Tibial artery (tissue), 4 donors: ENCODE measurements around the gene TUBA8.
"Not testable (repeated sequence)": the region's sequence is repeated elsewhere in the genome, so short reads cannot be mapped to it uniquely, and the experiment has no call there.

Source experiments
- DNase-seq, 2 donors: peaks; one replicate each; pipeline ENCODE4 v3.0.0-alpha.2; 2019
- H3K27ac ChIP-seq, 2 donors: fragments of 200-600 bp; sonication (generic) in 1 of 2; 1 replicate in 1 of 2; 2 replicates in 1 of 2; pipeline ENCODE4 v1.5.1; 2018 to 2019; ENCODE audit warnings: mild to moderate bottlenecking in 1 of 2
- H3K27me3 ChIP-seq, 2 donors: fragments of 200-600 bp; sonication (generic) in 1 of 2; one replicate each; pipeline versions ENCODE4 v1.5.1 to v1.6.0; 2016 to 2019
- H3K36me3 ChIP-seq, 3 donors: fragments of 200-600 bp; sonication (generic) in 2 of 3; one replicate each; pipeline ENCODE4 v1.5.1; 2016 to 2019; ENCODE audit warnings: mild to moderate bottlenecking in 2 of 3
- H3K4me1 ChIP-seq, 4 donors: fragments of 200-600 bp; sonication (generic) in 2 of 4; 1 replicate in 3 of 4; 2 replicates in 1 of 4; pipeline ENCODE4 v1.5.1; 2016 to 2019
- H3K4me3 ChIP-seq, 2 donors: fragments of 200-600 bp; sonication (generic) in 1 of 2; 1 replicate in 1 of 2; 2 replicates in 1 of 2; pipeline ENCODE4 v1.5.1; 2018 to 2019; ENCODE audit warnings: mild to moderate bottlenecking in 2 of 2
- H3K9me3 ChIP-seq, 3 donors: fragments of 200-600 bp; sonication (generic) in 1 of 3; one replicate each; pipeline ENCODE4 v1.5.1; 2016 to 2019
- CTCF ChIP-seq, 2 experiments: fragments of 200-600 bp in 1 of 2; fragments of 450-650 bp in 1 of 2; IDR thresholded peaks; one replicate each; pipeline ENCODE4 v1.5.1; 2017 to 2019; ENCODE audit warnings: antibody characterized with exemption in 2 of 2, mild to moderate bottlenecking in 1 of 2, moderate library complexity in 1 of 2
- intact Hi-C: fragments of 100-400 bp; cut with DNase I; formaldehyde crosslinking; loops from one replicate; pipeline ENCODE4 v1.15.0; 2023; ENCODE audit warnings: low total_unique reads

TUBA8 gene

GRCh38 chr22:18119409-18120110 lies 9.0 kb downstream of the TUBA8 start:
- TF ChIP-seq CTCF (IDR thresholded peaks at IDR 0.05) = no peak
- no peak for DNase-seq
- Histone ChIP-seq H3K4me3 (no peak overlapping the region), H3K27me3 (no peaks in the 10 kb centered on the region), H3K27ac (no peak overlapping the region), H3K9me3 (no peaks in the 10 kb centered on the region), H3K36me3 (peaks cover 0 to 4% (median 0%) of the 10 kb centered on the region in 3 donors), H3K4me1 (peaks cover 0 to 16% (median 6%) of the 10 kb centered on the region in 4 donors)
- intact Hi-C loops = no loop called here

- Histone ChIP-seq H3K27me3 (no peaks in the 10 kb centered on the region), H3K9me3 (no peaks in the 10 kb centered on the region), H3K27ac (no peak overlapping the region), H3K4me3 (no peak overlapping the region), H3K36me3 (peaks cover 0 to 4% (median 0%) of the 10 kb centered on the region in 3 donors), H3K4me1 (peaks cover 0 to 10% (median 6%) of the 10 kb centered on the region in 4 donors)
- no peak for DNase-seq
- intact Hi-C loops = no loop called here
- TF ChIP-seq CTCF (IDR thresholded peaks at IDR 0.05) = no peak
Observed at GRCh38 chr22:18120857-18121256, 10.2 kb downstream of the TUBA8 start.

GRCh38 chr22:18121506-18121905 lies 10.9 kb downstream of the TUBA8 start:
- Histone ChIP-seq H3K36me3 (peaks cover 0 to 9% (median 3%) of the 10 kb centered on the region in 3 donors), H3K4me1 (peaks cover 0 to 10% (median 6%) of the 10 kb centered on the region in 4 donors), H3K4me3 (no peak overlapping the region), H3K27ac (no peak overlapping the region), H3K27me3 (no peaks in the 10 kb centered on the region), H3K9me3 (no peaks in the 10 kb centered on the region)
- DNase-seq = no peak
- TF ChIP-seq CTCF (IDR thresholded peaks at IDR 0.05) = no peak
- intact Hi-C loops = no loop called here

- Histone ChIP-seq H3K9me3 (no peaks in the 10 kb centered on the region), H3K4me3 (no peak overlapping the region), H3K27ac (no peak overlapping the region), H3K36me3 (peaks cover 0 to 14% (median 8%) of the 10 kb centered on the region in 3 donors), H3K4me1 (peaks cover 0 to 10% (median 6%) of the 10 kb centered on the region in 4 donors), H3K27me3 (no peaks in the 10 kb centered on the region)
- DNase-seq = no peak
- intact Hi-C loops = no loop called here
- TF ChIP-seq CTCF (IDR thresholded peaks at IDR 0.05) = no peak
Observed at GRCh38 chr22:18121954-18122554, 11.4 kb downstream of the TUBA8 start.

GRCh38 chr22:18123476-18124025 lies 12.9 kb downstream of the TUBA8 start:
- peaks cover 0 to 14% (median 8%) of the 10 kb centered on the region in 3 donors for H3K36me3 ChIP-seq
- H3K27ac ChIP-seq = not testable (repeated sequence)

GRCh38 chr22:18126606-18127005 lies 16.0 kb downstream of the TUBA8 start:
- no peak for DNase-seq
- intact Hi-C loops = no loop called here
- no peaks in the 10 kb centered on the region for H3K4me1 ChIP-seq
- H3K27me3 ChIP-seq = no peaks in the 10 kb centered on the region
- no peak overlapping the region for H3K4me3 ChIP-seq
- no peaks in the 10 kb centered on the region for H3K9me3 ChIP-seq
- peaks cover 0 to 14% (median 8%) of the 10 kb centered on the region in 3 donors for H3K36me3 ChIP-seq
- H3K27ac ChIP-seq = no peak overlapping the region
- no peak for TF ChIP-seq CTCF (IDR thresholded peaks at IDR 0.05)

More at GRCh38 chr22:18123476-18124025, 12.9 kb downstream of the TUBA8 start:
- DNase-seq, H3K27me3 ChIP-seq, H3K9me3 ChIP-seq, H3K4me3 ChIP-seq, intact Hi-C loops: not testable (repeated sequence)
- H3K4me1 ChIP-seq = peaks cover 0 to 10% (median 6%) of the 10 kb centered on the region in 4 donors
